GM19438 (cell line): ENCODE data around the gene COA8.
"Not testable (repeated sequence)": the region's sequence is repeated elsewhere in the genome, so short reads cannot be mapped to it uniquely, and the experiment has no call there.

Experiments
- ATAC-seq: cut with Tn5 transposase; IDR thresholded peaks from one replicate; pipeline ENCODE4 v1.9.1; 2021; ENCODE audit warnings: low read depth; ENCODE audit not compliant: unreplicated experiment

COA8 gene

DNA sequence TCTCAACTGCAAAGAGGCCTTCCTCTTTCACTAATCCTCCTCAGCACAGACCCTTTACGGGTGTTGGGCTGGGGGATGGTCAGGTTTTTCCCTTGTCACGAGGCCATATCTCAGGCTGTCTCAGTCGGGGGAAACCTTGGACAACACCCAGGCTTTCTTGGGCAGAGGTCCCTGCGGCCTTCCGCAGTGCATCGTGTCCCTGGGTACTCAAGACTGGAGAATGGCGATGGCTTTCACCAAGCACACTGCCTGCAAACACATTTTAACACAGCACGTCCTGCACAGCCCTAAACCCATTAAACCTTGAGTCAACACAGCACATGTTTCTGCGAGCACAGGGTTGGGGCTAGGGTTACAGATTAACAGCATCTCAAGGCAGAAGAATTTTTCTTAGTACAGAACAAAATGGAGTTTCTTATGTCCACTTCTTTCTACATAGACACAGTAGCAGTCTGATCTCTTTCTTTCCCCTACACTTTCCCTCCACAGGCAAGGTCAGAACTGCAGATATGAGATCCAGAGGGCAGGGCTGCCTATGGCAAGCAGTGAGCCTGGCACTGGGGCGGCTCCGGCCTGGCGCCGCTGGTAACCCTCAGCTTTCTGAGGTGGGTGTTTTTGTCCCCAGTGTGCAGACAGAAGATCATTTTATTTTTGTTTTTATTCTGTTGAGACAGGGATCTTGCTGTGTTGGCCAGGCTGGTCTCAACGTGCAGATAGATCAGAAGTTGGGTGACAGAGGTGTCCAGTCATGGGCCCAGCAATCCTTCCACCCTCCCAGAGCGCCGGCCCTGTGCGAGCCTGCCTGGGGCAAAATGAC is 37.1 kb upstream of the COA8 start:
- ATAC-seq, result not testable (repeated sequence)

DNA sequence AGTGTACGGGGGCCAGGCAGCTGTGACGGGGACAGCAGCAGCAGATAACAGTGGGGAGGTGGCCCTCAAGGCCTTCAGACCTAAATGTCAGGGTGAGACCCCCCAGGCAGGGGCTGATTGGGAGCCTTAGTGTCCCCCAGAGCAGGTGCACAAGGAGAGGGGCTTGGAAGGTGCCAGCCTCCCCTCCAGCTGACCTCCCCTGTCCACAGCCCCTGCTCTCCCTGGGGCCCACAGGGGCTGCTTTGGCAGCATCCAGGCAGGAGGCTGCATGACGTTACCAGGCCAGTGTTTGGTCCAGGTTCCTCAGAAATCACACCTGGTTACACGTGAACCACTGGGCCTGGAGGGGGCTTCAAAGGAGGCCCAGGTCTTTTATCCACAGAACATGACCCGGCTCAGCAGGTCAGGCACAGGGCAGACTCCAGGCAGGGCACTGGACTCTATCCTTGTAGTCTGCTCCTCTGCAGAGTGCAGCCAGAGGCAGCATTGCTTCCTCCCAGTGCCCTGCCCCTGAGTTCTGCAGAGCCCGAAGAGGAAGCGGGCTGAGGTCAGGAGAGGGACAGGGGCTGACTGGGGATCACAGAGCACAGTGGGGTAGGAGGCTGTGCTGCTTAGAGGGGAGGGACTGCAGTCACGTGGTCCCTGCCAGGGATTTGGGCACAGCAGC is 36.4 kb upstream of the COA8 start:
- no peak for ATAC-seq

DNA sequence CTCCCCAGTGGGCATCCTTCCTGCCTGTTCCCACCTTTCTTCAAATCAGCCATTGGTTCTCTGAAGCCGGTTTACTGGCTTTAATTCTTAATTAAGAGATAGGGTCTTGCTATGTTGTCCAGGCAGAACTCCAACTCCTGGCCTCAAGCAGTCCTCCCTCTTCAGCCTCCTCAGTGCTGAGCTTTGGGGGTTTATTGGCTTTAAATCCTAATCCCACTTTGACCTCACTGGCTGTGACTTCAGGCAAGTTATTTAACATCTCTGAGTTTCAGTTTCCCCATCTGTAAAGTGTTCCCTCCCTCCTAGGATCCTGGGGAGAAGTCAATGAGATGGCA is 35.9 kb upstream of the COA8 start:
- ATAC-seq, result no peak

DNA sequence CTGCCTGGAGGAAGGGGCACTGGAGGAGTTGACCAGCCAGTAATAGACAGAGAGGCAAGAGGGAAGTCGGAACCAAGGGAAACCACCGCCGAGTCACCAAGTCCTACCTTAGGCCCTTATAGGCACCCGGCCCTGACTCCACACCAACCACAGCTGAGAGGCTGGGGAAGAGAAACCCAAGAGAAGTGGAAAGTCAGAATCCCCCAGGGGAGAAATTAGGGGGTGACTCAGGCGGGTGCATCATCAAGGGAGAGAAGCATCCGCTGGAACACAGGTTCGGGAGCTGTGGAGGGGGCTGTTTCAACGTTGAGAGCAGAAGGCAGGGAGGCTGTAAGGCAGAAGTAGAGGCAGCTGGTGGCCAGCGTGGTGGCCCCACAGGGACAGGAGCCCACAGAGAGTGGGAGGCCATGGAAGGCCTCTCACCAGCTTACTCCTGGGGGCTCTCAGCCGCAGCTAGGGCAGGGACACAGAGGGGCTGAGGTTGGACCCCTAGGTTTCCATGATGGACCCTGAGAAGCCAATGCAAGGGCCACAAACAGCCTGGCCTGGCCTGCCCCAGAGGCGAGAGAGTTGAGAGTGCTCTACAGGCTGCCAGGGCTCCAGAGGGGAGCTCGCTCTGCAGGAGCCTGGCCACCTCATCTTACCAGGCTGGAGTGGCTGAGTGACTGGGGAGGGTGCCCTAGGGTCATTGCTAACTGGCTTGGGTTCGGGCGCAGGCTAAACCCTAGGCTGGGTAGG is 35.2 kb upstream of the COA8 start:
- ATAC-seq, result peak; percentile 56

DNA sequence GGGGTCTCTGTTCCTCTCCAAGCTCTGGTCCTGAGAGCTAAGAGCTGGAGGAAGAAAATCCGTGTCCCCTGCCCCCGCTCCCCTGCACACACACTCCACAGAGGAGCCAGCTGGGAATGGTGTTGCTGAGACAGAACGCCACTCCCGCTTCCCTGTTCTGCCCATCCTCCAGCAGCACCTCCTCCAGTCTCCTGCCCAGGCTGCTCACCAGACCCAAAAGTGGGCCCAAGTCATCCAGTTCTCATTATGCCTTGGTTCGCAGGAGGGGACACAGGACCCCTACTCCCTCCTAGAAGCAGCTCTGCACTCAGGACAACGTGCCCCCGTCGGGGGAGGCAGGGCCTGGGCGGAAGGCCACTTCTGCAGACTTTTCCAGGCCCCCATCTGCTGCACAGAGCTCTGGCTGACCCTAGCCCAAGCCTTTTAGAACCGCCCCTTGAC is 34.6 kb upstream of the COA8 start:
- no peak for ATAC-seq

DNA sequence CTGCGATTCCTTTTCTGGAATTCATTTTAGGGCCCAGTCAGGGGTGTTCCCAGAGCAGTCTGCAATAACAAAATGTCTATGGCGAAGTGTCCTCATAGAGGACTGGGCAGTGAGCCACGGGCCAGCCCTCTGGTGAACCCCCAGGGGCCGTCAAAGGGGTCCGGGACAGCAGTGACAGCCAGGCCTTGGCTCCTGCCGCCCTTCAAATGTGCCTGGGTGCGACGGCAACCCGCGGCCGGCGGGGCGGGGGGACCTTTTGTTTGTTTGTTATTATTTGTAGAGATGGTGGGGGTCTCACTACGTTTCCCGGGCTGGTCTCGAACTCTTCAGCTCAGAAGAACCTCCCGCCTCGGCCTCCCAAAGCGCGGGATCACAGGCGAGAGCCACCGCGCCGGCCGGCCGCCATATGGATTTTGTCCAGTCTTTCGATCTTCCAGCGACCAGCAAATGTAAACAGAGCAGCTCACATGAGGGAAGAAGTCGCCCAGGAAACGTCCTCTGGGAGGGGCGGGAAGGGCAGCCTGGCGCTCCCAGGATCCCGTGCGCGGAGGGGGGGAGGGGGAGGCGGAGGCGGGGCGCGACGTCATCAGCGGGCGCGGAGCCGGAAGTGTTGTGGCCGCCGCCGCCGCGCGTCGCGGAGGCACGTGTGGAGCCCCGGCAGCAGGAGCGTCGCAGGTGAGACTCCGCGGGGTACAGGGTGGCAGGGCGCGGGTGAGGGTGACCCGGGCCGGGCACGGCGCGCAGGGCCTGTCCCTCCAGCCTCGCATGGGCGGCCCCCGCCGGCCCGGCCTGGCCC is 34.0 kb upstream of the COA8 start, which contains the start of gene TRMT61A:
Gene TRMT61A, plus strand, starts transcription at position 610 of the 796 bp plus-strand sequence. CDS start 783 bp downstream, outside the sequence.
- ATAC-seq, result peak; percentile 48

DNA sequence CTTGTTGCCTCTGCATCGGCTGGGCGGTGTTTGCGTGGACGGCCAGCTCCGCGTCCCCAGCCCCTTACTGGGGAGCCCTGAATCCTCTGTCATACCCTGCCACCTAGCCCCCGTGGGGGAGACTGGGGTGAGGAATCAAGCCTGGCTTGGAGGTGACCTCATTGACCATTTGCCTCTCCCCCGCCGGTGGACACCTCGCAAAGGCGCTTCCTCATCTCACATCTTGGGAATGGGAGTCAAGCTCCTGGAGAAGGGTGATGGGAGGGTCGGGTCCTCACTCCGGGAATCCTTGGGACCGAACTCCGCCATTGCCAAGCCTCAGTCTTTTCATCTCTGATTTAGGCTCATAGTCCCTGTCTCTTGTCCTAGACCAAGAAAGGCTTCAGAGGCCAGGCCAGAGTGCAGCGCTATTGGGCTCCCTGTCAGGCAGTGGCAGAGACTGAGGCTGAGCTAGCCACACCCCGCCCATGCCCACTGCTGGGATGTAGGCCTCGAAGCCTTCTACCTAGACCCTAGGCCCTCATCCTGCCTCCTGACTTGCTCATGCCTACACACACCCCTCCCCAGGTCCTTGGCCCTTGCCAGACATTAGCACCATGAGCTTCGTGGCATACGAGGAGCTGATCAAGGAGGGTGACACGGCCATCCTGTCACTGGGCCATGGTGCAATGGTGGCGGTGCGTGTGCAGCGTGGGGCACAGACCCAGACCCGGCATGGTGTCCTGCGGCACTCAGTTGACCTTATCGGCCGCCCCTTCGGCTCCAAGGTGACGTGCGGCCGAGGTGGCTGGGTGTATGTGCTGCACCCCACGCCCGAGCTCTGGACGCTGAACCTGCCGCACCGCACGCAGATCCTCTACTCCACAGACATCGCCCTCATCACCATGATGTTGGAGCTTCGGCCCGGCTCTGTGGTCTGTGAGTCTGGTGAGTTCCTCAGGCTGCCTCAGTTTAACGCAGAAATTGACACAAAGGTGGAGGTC is 33.1 kb upstream of the COA8 start:
- ATAC-seq, result no peak

DNA sequence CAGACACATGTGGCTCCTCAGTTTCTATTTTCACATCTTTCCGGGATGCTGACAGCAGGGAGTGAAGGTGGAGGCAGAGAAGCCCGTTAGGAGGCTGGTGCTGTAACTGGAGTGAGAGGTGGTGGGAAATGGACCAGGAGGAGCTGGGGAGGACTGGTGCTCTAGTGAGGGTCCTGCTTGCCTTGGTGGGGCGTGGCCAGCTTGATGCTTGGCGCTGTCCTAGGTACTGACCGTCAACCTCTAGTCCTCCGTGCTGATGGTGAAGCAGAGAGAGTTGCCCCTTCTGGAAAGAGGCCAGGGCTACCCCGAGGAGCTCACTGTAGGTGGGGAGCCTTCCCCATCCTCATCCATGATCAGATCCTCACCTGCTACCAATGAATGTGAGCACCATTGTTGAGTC is 32.4 kb upstream of the COA8 start:
- ATAC-seq, result no peak

DNA sequence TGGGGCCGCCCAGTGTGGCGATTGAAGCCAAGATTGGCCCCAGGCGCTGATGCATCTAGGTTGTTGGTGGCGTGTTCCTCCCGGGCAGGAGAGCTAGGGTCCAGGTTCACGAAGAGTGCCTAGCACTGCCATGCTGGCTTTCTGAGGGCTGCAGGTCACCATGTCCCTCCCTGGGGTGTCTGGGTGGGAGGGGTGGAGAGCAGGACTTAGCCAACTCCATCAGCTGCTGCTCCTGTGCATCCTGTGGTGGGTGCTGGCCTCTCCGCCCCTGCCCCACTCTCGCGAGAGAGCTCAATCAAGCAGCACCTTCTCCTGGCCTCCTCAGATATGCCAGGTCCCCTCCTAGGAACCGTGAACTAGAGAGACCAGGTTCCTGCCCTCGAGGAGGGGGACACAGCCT is 31.9 kb upstream of the COA8 start:
- no peak for ATAC-seq

DNA sequence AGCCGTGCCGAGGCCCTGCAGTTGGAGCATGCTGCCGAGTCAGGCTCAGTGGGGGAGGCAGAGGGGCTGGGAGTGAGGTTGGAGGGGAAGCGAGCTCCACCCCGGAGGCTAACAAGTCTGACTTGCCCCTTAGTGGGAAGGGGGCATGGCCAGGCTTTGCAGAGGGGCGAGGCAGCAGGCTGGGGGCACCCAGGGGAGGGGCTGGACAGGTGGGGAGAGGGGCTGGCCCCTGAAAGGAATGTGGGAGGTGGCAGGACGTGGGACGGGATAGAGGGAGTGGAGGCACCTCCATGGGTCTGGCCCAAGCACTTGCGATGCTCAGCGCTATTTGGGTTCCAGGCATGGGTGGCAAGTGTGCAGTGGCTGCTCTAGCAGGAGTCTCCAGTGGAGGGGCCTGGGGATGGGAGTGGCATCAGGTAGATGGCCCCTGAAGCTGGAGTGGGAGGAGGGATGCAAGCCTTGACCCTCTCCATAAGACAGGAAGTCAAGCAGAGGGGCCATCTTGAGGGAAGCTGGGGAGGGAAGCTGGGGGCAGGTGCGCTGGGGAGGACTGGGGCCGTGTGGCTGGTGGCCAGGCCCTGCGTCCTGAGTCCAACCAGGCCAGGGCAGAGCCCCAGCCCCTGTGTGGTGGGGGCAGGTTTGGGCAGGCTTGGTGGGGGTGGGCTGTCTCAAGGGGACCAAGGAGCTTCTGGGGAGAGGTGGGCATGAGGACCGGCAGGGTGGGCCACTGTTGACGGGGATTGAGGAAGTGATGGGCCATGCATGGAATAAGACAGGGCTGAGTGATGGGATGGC is 31.1 kb upstream of the COA8 start:
- no peak for ATAC-seq

DNA sequence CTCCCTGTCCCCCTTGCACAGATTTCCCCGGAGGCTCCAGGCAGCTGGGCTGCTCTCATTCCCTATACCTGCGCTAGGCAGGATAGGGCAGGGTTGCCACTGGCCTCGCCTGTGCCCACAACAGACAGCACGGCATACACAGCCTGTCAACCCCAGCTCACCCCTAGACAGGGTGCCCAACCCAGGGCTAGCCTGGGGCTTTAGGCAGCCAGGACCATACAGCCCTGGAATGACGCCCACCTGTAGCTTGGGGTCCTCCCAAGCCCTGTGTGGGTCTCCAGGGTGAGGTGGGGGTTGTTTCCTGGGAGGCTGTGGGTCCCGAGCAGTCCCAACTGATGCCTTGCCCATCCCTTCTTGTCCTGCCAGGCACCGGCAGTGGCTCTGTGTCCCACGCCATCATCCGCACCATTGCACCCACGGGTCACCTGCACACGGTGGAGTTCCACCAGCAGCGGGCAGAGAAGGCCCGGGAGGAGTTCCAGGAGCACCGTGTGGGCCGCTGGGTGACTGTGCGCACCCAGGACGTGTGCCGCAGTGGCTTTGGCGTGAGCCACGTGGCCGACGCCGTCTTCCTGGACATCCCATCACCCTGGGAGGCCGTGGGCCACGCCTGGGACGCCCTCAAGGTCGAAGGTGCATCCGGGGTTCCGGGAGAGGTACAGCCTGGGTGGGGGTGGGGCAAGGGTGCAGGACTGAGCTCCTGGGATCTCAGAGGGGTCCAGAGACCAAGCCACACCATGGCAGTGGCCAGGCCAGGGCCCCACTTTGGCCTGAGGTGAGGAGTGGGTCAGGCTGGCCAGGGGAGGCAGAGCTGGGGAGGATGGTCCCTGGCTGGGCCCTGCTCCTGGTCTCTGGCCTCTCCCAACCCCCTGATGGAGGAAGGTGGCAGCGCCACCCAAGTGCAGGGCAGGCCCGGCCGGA is 30.3 kb upstream of the COA8 start:
- no peak for ATAC-seq

DNA sequence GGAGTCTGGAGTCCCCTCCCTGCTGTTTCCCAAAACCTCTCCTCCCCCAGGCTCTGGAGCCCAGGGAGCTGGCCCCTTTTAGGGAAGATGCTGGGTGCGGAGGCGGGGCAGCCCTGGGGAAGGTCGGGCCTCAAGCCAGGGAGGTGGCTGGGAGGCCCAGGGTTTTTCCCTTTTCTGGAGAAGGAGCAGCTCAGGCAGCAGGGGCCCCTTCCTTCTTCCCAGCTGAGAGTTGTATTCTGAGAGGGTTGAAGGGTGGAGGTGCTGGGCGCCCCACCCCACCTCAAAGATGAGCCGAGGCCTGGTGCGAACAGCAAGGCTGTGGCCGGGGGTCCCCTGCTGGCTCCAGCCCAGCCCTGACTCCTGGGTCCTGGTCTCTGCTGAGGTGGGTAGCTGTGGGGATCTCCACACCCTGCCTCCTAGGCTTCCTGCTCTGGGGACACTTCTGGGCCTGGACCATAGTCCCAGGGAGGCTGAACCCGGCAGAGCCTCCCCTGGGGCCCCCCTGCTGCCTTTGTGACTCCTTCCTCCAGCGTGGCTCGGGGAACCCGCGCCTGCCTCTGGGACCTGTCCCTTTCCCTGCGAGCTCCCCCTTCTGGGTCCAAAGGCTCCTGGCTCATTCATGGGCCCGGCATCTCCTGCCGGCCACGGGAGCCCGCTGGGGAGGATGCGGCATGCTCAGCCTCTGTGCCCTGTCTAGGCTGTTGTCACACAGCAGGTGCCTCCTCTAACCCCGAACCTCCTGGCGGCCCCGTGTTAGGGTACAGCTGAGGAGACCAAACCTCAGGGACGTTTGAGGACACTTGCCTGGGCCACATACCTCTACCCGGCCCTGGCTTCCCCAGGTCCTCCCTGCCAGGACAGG is 29.4 kb upstream of the COA8 start:
- ATAC-seq, result no peak

DNA sequence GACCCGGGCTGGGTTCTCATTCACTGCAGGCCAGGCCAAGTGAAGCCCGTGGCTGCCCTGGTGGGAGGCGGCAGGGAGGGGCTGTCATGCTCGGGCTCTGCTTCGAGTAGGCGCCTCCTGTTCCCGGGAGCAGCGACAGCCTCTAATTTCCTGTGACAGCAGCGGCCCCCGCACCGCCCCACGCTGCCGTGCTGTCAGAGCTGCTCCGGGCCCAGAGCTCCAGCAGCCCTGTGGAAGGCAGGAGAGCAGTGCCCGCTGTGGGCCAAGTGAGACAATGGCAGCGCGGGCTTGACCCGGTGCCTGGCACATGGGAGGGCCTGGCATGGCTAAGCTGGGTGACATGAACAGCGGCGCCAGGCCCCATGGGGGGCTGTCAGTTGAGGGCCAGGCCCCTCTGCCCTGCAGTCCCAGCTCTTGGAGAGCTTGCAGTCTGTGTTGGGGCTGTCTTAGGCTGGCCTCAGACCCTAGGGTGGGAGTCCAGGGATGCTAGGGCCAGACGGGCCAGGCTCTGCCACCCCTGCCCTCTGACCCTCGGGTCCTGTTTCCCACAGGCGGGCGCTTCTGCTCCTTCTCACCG is 28.7 kb upstream of the COA8 start:
- ATAC-seq, result no peak

DNA sequence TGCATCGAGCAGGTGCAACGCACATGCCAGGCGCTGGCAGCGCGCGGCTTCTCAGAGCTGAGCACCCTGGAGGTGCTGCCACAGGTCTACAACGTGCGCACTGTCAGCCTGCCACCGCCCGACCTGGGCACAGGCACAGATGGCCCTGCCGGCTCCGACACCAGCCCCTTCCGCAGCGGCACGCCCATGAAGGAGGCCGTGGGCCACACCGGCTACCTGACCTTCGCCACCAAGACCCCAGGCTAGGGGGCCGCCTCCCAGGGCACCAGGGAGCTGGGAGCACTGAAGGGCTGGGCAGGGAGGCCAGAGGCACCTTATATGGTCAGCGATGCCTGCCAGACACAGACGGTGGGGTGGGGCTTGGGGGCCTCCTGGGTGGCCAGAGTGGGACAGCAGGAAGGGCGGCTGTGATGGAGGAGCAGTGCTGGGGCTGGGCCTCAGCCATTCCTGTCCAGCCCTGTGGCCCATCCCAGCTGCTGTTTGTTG is 28.1 kb upstream of the COA8 start:
- no peak for ATAC-seq

DNA sequence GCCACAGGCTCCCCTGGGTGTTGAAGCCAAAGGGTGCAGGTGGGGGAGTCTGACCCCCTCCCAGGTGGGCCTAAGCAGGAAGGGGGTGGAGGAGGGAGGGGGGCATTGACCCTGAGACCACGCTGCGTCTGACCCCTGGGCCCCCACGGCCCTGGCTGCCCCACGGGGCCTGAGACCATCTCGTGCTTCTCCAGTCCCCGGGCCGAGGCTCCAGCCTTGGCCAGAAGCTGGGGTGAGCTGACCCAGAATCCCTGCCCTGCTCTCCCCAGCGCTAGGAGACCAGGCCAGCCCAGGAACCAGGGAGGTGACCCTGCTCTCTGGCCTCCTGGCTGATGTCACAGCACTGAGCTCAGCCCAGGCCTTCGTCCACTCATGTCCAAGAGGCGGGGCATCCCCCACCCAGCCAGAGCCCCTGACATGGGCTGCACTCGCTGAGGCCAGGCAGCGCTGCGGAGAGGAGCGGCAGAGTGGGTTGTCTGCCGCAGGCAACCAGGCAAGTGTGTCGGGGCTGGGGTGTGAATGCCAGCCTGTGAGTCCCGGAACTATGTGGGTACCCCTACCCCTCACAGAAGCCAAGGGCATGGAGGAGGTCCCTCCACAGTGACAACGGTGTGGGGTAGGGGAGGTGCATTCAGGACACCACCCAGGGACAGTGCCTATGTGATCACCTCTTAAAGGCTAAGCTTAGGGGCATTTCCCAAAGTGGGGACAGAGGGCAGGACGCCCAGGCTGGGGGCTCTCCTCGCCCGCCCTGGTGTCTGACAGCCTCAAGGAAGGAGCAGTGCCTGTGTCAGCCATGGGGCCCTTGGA is 27.5 kb upstream of the COA8 start:
- ATAC-seq, result no peak
